ENCODE data around the gene BCAS3. TPM values are rescaled to one million over a fixed set of nuclear protein-coding genes. Genes with fewer than 3 reads are reported as not detected.
"Not testable (repeated sequence)": the region's sequence is repeated elsewhere in the genome, so short reads cannot be mapped to it uniquely, and the experiment has no call there.

BCAS3 gene
- total RNA-seq, 1 donor from 2014 or later, result 9.5 TPM

- intact Hi-C loops (cut with micrococcal nuclease), result no loop called here
- Mint-ChIP-seq H3K36me3 (ENCODE audit: low read depth) (no peaks in the 10 kb centered on the region), H3K4me1 (peaks cover 1% of the 10 kb centered on the region), H3K27me3 (peaks cover 2% of the 10 kb centered on the region), H3K4me3 (no peak overlapping the region), H3K9me3 (no peaks in the 10 kb centered on the region), H3K27ac (no peak overlapping the region)
- DNase-seq, result no peak
Measured at GRCh38 chr17:61017317-61018006, 339.8 kb downstream of the BCAS3 start.

GRCh38 chr17:61018938-61019337 is 341.3 kb downstream of the BCAS3 start:
- Mint-ChIP-seq H3K36me3 (ENCODE audit: low read depth) (no peaks in the 10 kb centered on the region), H3K27ac (no peak overlapping the region), H3K27me3 (peaks cover 2% of the 10 kb centered on the region), H3K4me1 (peaks cover 1% of the 10 kb centered on the region), H3K4me3 (no peak overlapping the region), H3K9me3 (no peaks in the 10 kb centered on the region)
- intact Hi-C loops (cut with micrococcal nuclease), result no loop called here
- no peak for DNase-seq

- H3K9me3 Mint-ChIP-seq, result no peaks in the 10 kb centered on the region
- peaks cover 1% of the 10 kb centered on the region for H3K4me1 Mint-ChIP-seq
- H3K27ac Mint-ChIP-seq, result no peak overlapping the region
- DNase-seq, result no peak
- no peak overlapping the region for H3K4me3 Mint-ChIP-seq
- H3K36me3 Mint-ChIP-seq (ENCODE audit: low read depth), result no peaks in the 10 kb centered on the region
- intact Hi-C loops (cut with micrococcal nuclease), result no loop called here
- H3K27me3 Mint-ChIP-seq, result no peaks in the 10 kb centered on the region
Measured at GRCh38 chr17:61023996-61024395, 346.3 kb downstream of the BCAS3 start.

- Mint-ChIP-seq H3K4me1 (no peaks in the 10 kb centered on the region), H3K36me3 (ENCODE audit: low read depth) (no peaks in the 10 kb centered on the region), H3K27me3 (peaks cover 2% of the 10 kb centered on the region), H3K27ac (no peak overlapping the region), H3K9me3 (no peaks in the 10 kb centered on the region), H3K4me3 (no peak overlapping the region)
- no peak for DNase-seq
- intact Hi-C loops (cut with micrococcal nuclease), result no loop called here
Measured at GRCh38 chr17:61026818-61027217, 349.2 kb downstream of the BCAS3 start.

GRCh38 chr17:61029181-61029580 is 351.5 kb downstream of the BCAS3 start:
- no peaks in the 10 kb centered on the region for H3K4me1 Mint-ChIP-seq
- no peaks in the 10 kb centered on the region for H3K36me3 Mint-ChIP-seq (ENCODE audit: low read depth)
- peaks cover 2% of the 10 kb centered on the region for H3K27me3 Mint-ChIP-seq
- no peak for DNase-seq
- H3K9me3 Mint-ChIP-seq, result no peaks in the 10 kb centered on the region
- H3K27ac Mint-ChIP-seq, result no peak overlapping the region
- intact Hi-C loops (cut with micrococcal nuclease), result no loop called here
- no peak overlapping the region for H3K4me3 Mint-ChIP-seq

GRCh38 chr17:61040666-61041065 is 363.0 kb downstream of the BCAS3 start:
- no peaks in the 10 kb centered on the region for H3K4me1 Mint-ChIP-seq
- no peaks in the 10 kb centered on the region for H3K9me3 Mint-ChIP-seq
- intact Hi-C loops (cut with micrococcal nuclease), result no loop called here
- H3K4me3 Mint-ChIP-seq, result no peak overlapping the region
- no peak for DNase-seq
- no peaks in the 10 kb centered on the region for H3K27me3 Mint-ChIP-seq
- H3K36me3 Mint-ChIP-seq (ENCODE audit: low read depth), result no peaks in the 10 kb centered on the region
- H3K27ac Mint-ChIP-seq, result no peak overlapping the region

GRCh38 chr17:61042348-61042747 is 364.7 kb downstream of the BCAS3 start:
- H3K4me3 Mint-ChIP-seq; DNase-seq; H3K36me3 Mint-ChIP-seq (ENCODE audit: low read depth); H3K27me3 Mint-ChIP-seq; H3K27ac Mint-ChIP-seq; H3K4me1 Mint-ChIP-seq; intact Hi-C loops (cut with micrococcal nuclease); H3K9me3 Mint-ChIP-seq: not testable (repeated sequence)

GRCh38 chr17:61047515-61047914 is 369.9 kb downstream of the BCAS3 start:
- DNase-seq, result no peak
- Mint-ChIP-seq H3K27ac (no peak overlapping the region), H3K4me1 (peaks cover 7% of the 10 kb centered on the region), H3K9me3 (no peaks in the 10 kb centered on the region), H3K4me3 (no peak overlapping the region), H3K36me3 (ENCODE audit: low read depth) (no peaks in the 10 kb centered on the region), H3K27me3 (no peaks in the 10 kb centered on the region)
- intact Hi-C loops (cut with micrococcal nuclease), result no loop called here

- intact Hi-C loops (cut with micrococcal nuclease), result no loop called here
- DNase-seq, result no peak
- no peaks in the 10 kb centered on the region for H3K36me3 Mint-ChIP-seq (ENCODE audit: low read depth)
- peaks cover 7% of the 10 kb centered on the region for H3K4me1 Mint-ChIP-seq
- H3K27me3 Mint-ChIP-seq, result no peaks in the 10 kb centered on the region
- H3K9me3 Mint-ChIP-seq, result no peaks in the 10 kb centered on the region
- H3K4me3 Mint-ChIP-seq, result no peak overlapping the region
- H3K27ac Mint-ChIP-seq, result no peak overlapping the region
Measured at GRCh38 chr17:61048376-61049106, 370.9 kb downstream of the BCAS3 start.

- no peaks in the 10 kb centered on the region for H3K27me3 Mint-ChIP-seq
- DNase-seq, result no peak
- H3K9me3 Mint-ChIP-seq, result no peaks in the 10 kb centered on the region
- no peak overlapping the region for H3K4me3 Mint-ChIP-seq
- H3K4me1 Mint-ChIP-seq, result peaks cover 11% of the 10 kb centered on the region
- no peaks in the 10 kb centered on the region for H3K36me3 Mint-ChIP-seq (ENCODE audit: low read depth)
- no peak overlapping the region for H3K27ac Mint-ChIP-seq
- intact Hi-C loops (cut with micrococcal nuclease), result no loop called here
Measured at GRCh38 chr17:61053469-61053868, 375.8 kb downstream of the BCAS3 start.

- no peaks in the 10 kb centered on the region for H3K9me3 Mint-ChIP-seq
- no peaks in the 10 kb centered on the region for H3K36me3 Mint-ChIP-seq (ENCODE audit: low read depth)
- peaks cover 9% of the 10 kb centered on the region for H3K4me1 Mint-ChIP-seq
- no peak overlapping the region for H3K4me3 Mint-ChIP-seq
- no peak overlapping the region for H3K27ac Mint-ChIP-seq
- intact Hi-C loops (cut with micrococcal nuclease), result no loop called here
- no peak for DNase-seq
- no peaks in the 10 kb centered on the region for H3K27me3 Mint-ChIP-seq
Measured at GRCh38 chr17:61054436-61054835, 376.8 kb downstream of the BCAS3 start.

GRCh38 chr17:61057257-61057656 is 379.6 kb downstream of the BCAS3 start:
- intact Hi-C loops (cut with micrococcal nuclease), result no loop called here
- Mint-ChIP-seq H3K4me1 (peaks cover 13% of the 10 kb centered on the region), H3K4me3 (no peak overlapping the region), H3K9me3 (no peaks in the 10 kb centered on the region), H3K36me3 (ENCODE audit: low read depth) (no peaks in the 10 kb centered on the region), H3K27ac (no peak overlapping the region), H3K27me3 (no peaks in the 10 kb centered on the region)
- peak; percentile 57 for DNase-seq

- Mint-ChIP-seq H3K27me3 (no peaks in the 10 kb centered on the region), H3K4me3 (no peak overlapping the region), H3K27ac (no peak overlapping the region), H3K9me3 (no peaks in the 10 kb centered on the region), H3K36me3 (ENCODE audit: low read depth) (no peaks in the 10 kb centered on the region), H3K4me1 (peaks cover 13% of the 10 kb centered on the region)
- DNase-seq, result no peak
- intact Hi-C loops (cut with micrococcal nuclease), result no loop called here
Measured at GRCh38 chr17:61058066-61058465, 380.4 kb downstream of the BCAS3 start.

GRCh38 chr17:61063528-61063927 is 385.9 kb downstream of the BCAS3 start:
- no peaks in the 10 kb centered on the region for H3K36me3 Mint-ChIP-seq (ENCODE audit: low read depth)
- H3K27ac Mint-ChIP-seq, result no peak overlapping the region
- peaks cover 1% of the 10 kb centered on the region for H3K27me3 Mint-ChIP-seq
- H3K4me3 Mint-ChIP-seq, result no peak overlapping the region
- no peaks in the 10 kb centered on the region for H3K9me3 Mint-ChIP-seq
- intact Hi-C loops (cut with micrococcal nuclease), result no loop called here
- peaks cover 11% of the 10 kb centered on the region for H3K4me1 Mint-ChIP-seq
- no peak for DNase-seq
